Stimulated activated CD8-positive, alpha-beta memory T cell treated with anti-CD3 and anti-CD28 coated beads, Interleukin-4, amount 100 ng/mL, for 24 hours (primary cell): ENCODE measurements around the gene CACNA1A.
A peak's percentile ranks its signal among the peaks of the same experiment; 100 is the strongest.

Experiments
- DNase-seq: peaks from one replicate; pipeline ENCODE4 v3.0.0-alpha.2; 2020; ENCODE audit warnings: low read depth

The CACNA1A gene

GRCh38 chr19:13493516-13494310 is 12.6 kb downstream of the CACNA1A start:
- no peak for DNase-seq

DNA sequence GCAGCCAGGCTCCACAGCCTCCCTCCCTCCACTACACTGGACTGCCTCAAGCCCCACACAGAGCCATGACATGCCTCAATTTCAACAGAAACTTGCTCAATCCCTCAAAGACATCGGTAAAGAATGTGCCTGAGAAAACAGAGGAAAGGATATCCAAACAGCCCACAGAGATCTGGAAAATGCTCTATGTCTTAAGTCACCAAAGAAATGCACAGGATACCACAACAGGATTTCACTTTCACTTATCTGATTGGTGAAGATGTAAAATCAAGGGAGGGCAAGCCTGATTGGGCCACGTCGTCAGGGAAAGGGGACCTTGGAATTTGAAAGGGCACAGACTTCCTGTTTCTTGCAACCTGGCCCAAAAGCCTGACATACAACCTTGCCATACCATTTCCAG is 14.2 kb downstream of the CACNA1A start:
- DNase-seq = no peak

DNA sequence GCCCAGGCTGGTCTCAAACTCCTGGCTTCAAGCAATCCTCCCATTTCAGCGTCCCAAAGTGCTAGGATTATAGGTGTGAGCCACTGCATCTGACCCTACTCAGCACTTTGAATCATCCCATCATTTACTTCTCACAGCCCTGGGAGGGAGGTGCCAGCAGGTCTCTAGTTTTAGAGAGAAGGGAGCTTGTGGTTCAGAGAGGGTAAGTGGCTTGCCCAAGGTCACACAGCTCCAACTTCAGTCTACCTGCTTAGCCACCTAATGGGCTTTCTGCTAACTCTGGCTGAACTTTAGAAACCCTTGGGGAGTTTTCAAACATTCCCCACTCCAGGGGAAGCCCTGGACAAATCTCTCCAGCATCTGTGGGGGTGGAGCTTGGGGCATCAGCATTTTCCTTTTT is 18.3 kb downstream of the CACNA1A start:
- DNase-seq = no peak

- no peak for DNase-seq
These were observed 22.1 kb downstream of the CACNA1A start for GRCh38 chr19:13484166-13484565.

- no peak for DNase-seq
These were observed 23.1 kb downstream of the CACNA1A start for GRCh38 chr19:13483215-13483614.

DNA sequence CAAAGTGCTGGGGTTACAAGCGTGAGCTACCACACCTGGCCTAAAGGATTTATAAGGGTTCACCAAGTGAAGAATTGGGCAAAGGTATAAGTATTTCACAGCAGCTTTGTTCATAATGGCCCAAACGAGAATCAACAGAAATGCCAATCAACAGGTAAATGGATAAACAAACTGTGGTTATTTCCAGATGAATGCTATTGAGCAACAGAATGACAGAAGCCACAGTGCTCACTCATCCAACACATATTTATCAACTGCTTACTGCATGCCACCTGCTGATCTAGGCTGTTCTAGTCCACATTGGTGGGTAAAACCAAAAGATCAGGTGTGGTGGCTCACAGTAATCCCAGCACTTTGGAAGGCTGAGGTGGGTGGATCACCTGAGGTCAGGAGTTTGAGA is 27.7 kb downstream of the CACNA1A start:
- DNase-seq = no peak

- DNase-seq = no peak
These were observed 30.2 kb downstream of the CACNA1A start for GRCh38 chr19:13476071-13476470.

DNA sequence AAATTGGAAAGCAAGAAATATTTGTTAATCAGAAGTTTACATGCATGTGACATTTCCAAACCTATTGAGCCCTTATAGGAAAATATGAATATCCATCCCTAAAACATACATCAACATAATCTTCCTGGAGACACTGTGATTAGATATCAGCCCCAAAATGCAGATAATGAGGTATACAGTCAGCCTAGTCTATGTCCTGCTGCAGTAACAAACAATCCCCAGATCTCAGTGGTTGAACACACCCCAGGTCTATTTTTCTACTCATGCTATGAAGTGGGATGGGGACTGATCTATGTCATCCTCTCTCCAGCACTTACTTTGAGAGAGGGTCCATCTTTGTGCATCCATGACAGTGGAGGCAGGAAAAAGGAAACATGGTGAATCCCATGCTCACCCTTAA is 31.2 kb downstream of the CACNA1A start:
- no peak for DNase-seq

- DNase-seq = no peak
These were observed 39.6 kb downstream of the CACNA1A start for GRCh38 chr19:13466697-13467096.

DNA sequence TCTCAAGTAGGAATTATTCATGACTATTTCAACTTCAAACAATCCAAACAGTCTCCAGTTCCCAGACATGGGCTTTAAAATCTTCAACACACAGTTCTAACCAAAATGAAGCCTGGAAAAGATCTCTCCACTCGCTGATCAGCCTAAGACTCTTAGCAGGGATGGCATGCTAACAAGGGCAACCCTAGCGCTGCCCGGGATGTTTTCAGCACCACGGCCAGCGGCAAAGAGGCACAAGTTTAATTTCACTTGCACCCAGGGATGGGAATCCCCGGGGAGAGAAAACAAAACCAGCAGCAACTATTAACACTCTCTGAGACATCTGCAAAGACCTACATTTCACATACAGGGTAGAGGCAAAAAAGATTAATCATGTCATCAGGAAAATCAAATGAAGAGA is 43.0 kb downstream of the CACNA1A start:
- no peak for DNase-seq

- DNase-seq = no peak
These were observed 44.7 kb downstream of the CACNA1A start for GRCh38 chr19:13461536-13461935.

- no peak for DNase-seq
These were observed 46.2 kb downstream of the CACNA1A start for GRCh38 chr19:13460045-13460444.

DNA sequence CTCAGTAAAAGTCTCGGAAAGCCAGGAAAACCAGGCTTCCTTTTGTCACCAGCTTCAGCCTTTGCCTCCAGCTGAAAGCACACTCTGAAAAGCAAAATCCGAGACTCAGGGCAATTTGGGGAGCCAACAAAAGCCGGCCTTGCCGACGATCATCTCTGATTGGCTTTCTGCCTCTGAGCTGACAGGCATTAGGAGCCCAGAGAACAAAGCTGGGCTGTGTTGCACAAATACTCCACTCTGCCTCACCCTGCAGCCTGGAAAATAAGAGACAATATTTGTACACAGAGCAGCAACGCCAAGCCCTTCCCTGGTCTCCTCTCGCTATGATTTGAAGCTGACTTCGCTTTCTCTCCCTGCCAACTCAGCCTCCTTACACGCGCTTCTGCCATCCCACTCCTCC is 46.9 kb downstream of the CACNA1A start:
- DNase-seq = no peak

- DNase-seq = no peak
These were observed 54.8 kb downstream of the CACNA1A start for GRCh38 chr19:13451434-13451995.

GRCh38 chr19:13447978-13448377 is 58.3 kb downstream of the CACNA1A start:
- no peak for DNase-seq

GRCh38 chr19:13441810-13442512 is 64.3 kb downstream of the CACNA1A start:
- no peak for DNase-seq

DNA sequence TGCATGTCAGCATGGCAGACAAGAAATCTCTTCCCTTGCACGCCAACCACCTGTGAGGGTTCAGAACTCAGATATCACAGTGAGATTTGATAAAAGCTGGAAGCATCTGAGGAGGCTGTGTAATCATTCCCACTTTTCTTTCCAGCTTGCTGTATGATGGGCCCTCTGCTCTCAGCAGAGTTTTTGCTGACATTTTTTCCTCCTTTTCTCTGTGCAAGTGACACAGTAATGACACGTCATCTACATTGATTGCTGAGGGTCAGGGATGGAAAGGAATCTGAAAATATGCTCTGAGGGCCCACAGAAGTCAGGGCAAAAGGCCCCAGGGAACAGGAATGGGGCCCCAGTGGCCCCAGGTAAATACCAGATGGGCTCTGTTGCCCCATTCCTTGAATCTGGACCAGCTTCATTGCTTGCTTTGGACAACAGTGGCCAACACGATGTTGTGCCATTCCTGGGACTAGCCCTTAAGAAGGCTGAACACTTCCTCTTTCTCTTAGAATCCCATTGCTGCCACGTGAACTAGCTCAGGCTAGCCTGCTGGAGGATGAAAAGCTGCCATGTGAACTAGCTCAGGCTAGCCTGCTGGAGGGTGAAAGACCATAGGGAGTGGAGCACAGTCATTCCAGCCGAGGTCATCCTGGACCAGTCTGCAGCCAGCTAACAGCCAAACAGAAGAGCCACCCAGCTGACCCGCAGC is 68.2 kb downstream of the CACNA1A start:
- DNase-seq = no peak

DNA sequence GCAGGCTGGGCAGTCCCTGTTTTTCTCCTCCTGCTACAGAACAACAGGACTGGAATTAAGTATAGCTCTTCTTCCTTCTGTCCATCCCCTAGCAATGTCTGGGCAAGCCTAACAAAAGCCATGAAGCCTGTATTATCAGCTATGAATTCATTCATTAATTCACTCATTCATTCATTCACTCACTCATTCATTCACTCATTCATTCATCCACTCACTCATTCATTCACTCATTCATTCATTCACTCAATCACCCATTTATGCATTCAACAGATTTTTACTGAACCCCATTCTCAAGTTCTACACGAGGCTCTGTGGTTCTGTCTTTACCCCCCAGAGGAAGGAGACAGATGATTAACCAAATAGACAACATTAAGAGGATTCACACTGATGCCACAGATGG is 69.9 kb downstream of the CACNA1A start:
- no peak for DNase-seq

DNA sequence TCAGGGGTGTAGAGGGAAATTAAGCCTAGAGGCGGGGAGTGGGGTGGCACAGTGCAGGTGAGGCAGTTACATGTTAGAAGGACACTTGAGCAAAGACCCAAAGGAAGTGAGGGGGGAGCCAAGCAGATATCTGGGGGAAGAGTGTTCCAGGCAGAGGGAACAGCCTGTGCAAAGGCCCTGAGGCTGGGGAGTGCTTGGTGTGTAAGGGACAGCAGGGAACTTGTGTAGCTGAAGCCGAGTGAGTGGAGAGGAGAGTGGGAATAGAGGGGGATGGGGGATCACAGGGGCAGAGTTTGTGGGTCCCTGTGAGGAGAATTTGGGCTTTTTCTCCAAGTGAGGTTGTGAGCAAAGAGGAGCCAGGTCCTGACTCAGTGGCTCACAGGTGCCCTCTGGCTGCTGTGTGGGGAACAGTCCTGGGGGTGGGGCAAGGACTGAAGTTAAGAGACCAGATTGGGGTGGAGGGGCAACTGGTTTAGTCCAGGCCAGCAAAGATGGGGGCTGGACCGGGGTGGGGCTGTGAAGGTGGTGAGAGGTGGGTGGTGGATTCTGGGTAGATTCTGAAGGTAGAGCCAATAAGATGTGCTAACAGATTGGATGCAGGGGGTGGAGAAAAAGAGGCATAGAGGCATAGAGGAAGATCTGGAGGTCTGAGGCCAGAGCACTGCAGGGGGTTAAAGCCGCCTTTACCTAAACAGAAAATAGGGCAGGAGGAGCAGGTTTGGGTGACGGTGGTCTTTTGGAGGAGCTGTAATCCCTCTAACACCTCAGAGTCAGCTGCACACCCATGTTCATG is 75.3 kb downstream of the CACNA1A start:
- DNase-seq = peak; percentile 27

DNA sequence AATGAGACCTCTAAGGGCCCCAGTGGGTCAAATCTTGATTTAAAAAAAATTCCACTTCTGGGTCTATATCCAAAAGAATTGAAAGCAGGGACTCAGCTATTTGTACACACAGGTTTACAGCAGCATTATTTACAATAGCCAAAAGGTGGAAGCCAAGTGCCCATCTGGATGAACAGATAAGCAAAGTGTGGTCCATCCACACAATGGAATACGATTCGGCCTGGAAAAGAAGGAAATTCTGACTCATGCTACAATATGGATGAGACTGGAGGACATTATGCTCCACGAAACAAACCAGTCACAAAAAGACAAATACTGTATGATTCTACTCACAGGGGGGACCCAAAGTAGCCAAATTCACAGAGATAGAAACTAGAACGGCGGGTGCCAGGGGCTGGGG is 76.7 kb downstream of the CACNA1A start:
- no peak for DNase-seq

DNA sequence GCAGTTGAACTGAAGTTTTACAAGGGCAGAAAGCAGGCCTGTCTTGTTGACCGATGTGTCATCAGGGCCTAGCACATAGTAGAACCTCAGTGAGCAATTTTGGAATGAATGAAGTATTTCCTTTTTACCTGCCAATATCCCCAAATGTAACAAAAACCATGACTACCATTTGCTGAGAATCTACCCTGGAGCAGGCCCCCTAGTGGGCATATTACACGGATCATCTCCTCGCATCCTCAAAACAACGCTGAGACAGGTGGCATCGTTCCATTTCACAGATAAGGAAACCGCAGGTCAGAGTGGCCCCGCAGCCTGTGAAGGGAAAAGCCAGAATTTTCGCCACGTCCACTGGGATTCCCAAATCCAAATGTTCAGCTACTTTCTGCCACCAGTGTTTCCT is 77.9 kb downstream of the CACNA1A start:
- DNase-seq = no peak
